MCF 10A (cell line): ENCODE results near the gene SIVA1. TPM values are rescaled to one million over a fixed set of nuclear protein-coding genes. Genes with fewer than 3 reads are reported as not detected.
A peak's percentile ranks its signal among the peaks of the same experiment; 100 is the strongest.

Experiments
- BruUV-seq: library from RNA; stranded (reverse); fragments of 400-500 nt; replicated peaks from 2 replicates; lab custom pipeline; 2021; lab: Mats Ljungman, UMichigan
- CTCF ChIA-PET: fragments of 300-600 bp; sonication (Branson Sonifier 250); formaldehyde crosslinking; extraction: SDS; loops from one replicate; lab custom pipeline; 2021; ENCODE audit warnings: antibody characterized with exemption, inconsistent platforms; lab: Yijun Ruan, JAX
- POLR2A ChIA-PET: fragments of 300-600, 350-650 bp; sonication (Branson Sonifier 250); formaldehyde crosslinking; extraction: SDS; loops from one replicate; lab custom pipeline; 2020; ENCODE audit warnings: antibody characterized with exemption, inconsistent platforms; lab: Yijun Ruan, JAX
- DNase-seq: peaks from one replicate; pipeline ENCODE4 v3.0.0-alpha.2; 2018; ENCODE audit not compliant: unreplicated experiment
- H3K27ac Mint-ChIP-seq: one replicate; pipeline ENCODE4 v1.8.0; 2022; ENCODE audit warnings: mild to moderate bottlenecking, low read depth, mixed read lengths; ENCODE audit not compliant: unreplicated experiment
- H3K27me3 Mint-ChIP-seq: one replicate; pipeline ENCODE4 v1.8.0; 2022; ENCODE audit warnings: mixed read lengths; ENCODE audit not compliant: insufficient read depth, unreplicated experiment
- H3K36me3 Mint-ChIP-seq: one replicate; pipeline ENCODE4 v1.8.0; 2022; ENCODE audit warnings: mild to moderate bottlenecking, moderate library complexity, mixed read lengths; ENCODE audit not compliant: insufficient read depth, unreplicated experiment
- H3K4me1 Mint-ChIP-seq: one replicate; pipeline ENCODE4 v1.8.0; 2022; ENCODE audit warnings: mixed read lengths; ENCODE audit not compliant: insufficient read depth, unreplicated experiment
- H3K4me3 Mint-ChIP-seq: one replicate; pipeline ENCODE4 v1.8.0; 2022; ENCODE audit warnings: mild to moderate bottlenecking, moderate library complexity, mixed read lengths; ENCODE audit not compliant: unreplicated experiment
- H3K9me3 Mint-ChIP-seq: one replicate; pipeline ENCODE4 v1.8.0; 2022; ENCODE audit warnings: mixed read lengths; ENCODE audit not compliant: unreplicated experiment
- intact Hi-C: fragments of 100-400 bp; cut with micrococcal nuclease; formaldehyde crosslinking; loops from 2 replicates; pipeline ENCODE4 v1.14.1; 2022
- total RNA-seq: library from RNA; stranded (reverse); gene quantifications from 2 replicates; pipeline ENCODE4 v1.2.3, GENCODE V29; 2022
- TF ChIP-seq, protein P1 (sequence below): fragments of 200-600 bp; IDR thresholded peaks from one replicate; pipeline ENCODE4 v1.8.0; 2022; ENCODE audit warnings: antibody characterized with exemption, mild to moderate bottlenecking; ENCODE audit not compliant: unreplicated experiment

The SIVA1 gene
- total RNA-seq, 1 experiment from 2014 or later, result 63.3 TPM

GRCh38 chr14:104723651-104724406, 29.1 kb upstream of the SIVA1 start, which contains the start of gene ADSS1:
TSS of gene ADSS1 (plus strand) at chr14:104724229. CDS start at chr14:104724271, 42 bp downstream.
- CTCF ChIA-PET, result interaction anchor here (0.5 to 5.9 kb wide), 13 partner anchors 8 to 692 kb away, joined by 3 to 85 read pairs (median 4); partner anchors contain the start of gene SIVA1

GRCh38 chr14:104724407-104724980, 28.5 kb upstream of the SIVA1 start:
- Mint-ChIP-seq H3K27me3 (no peaks in the 10 kb centered on the region), H3K4me1 (no peaks in the 10 kb centered on the region), H3K27ac (no peak overlapping the region), H3K4me3 (peak overlapping the region; percentile 58), H3K36me3 (peaks cover 20% of the 10 kb centered on the region), H3K9me3 (no peaks in the 10 kb centered on the region)
- no peak for DNase-seq
- TF ChIP-seq, protein P1, sequence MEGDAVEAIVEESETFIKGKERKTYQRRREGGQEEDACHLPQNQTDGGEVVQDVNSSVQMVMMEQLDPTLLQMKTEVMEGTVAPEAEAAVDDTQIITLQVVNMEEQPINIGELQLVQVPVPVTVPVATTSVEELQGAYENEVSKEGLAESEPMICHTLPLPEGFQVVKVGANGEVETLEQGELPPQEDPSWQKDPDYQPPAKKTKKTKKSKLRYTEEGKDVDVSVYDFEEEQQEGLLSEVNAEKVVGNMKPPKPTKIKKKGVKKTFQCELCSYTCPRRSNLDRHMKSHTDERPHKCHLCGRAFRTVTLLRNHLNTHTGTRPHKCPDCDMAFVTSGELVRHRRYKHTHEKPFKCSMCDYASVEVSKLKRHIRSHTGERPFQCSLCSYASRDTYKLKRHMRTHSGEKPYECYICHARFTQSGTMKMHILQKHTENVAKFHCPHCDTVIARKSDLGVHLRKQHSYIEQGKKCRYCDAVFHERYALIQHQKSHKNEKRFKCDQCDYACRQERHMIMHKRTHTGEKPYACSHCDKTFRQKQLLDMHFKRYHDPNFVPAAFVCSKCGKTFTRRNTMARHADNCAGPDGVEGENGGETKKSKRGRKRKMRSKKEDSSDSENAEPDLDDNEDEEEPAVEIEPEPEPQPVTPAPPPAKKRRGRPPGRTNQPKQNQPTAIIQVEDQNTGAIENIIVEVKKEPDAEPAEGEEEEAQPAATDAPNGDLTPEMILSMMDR, result no peak
- BruUV-seq, result no TSS peak
- ChIA-PET POLR2A (interaction anchor here (0.6 to 6.2 kb wide), 4 partner anchors 10 to 630 kb away, joined by 3 to 35 read pairs (median 4); no protein-coding TSS in a partner anchor), CTCF (interaction anchor here (1.6 to 5.9 kb wide), 3 partner anchors 11 to 30 kb away, joined by 3 to 85 read pairs (median 36); partner anchors contain the start of gene SIVA1)
- intact Hi-C loops, result no loop called here

More at GRCh38 chr14:104723651-104724406, 29.1 kb upstream of the SIVA1 start, which contains the start of gene ADSS1:
- POLR2A ChIA-PET, result interaction anchor here (1.5 to 6.2 kb wide), 3 partner anchors 25 to 29 kb away, joined by 3 to 35 read pairs (median 9); partner anchors contain the start of gene SIVA1
- H3K4me1 Mint-ChIP-seq, result no peaks in the 10 kb centered on the region
- peaks cover 19% of the 10 kb centered on the region for H3K36me3 Mint-ChIP-seq
- H3K27me3 Mint-ChIP-seq, result no peaks in the 10 kb centered on the region
- TF ChIP-seq, protein P1, result peak; percentile 96
- H3K27ac Mint-ChIP-seq, result no peak within 1 kb of the TSS
- peak within 1 kb of the TSS; percentile 58 for H3K4me3 Mint-ChIP-seq
- DNase-seq, result peak; percentile 52
- H3K9me3 Mint-ChIP-seq, result no peaks in the 10 kb centered on the region
- BruUV-seq, result no TSS peak
- intact Hi-C loops, result loop anchor here (1.0 kb wide), 1 partner anchor 25 kb away; no protein-coding TSS in a partner anchor

GRCh38 chr14:104724981-104725771, 27.8 kb upstream of the SIVA1 start:
- intact Hi-C loops, result no loop called here
- H3K27ac Mint-ChIP-seq, result no peak overlapping the region
- BruUV-seq, result no TSS peak
- no peaks in the 10 kb centered on the region for H3K9me3 Mint-ChIP-seq
- no peak for DNase-seq
- TF ChIP-seq, protein P1, result peak; percentile 10
- H3K4me1 Mint-ChIP-seq, result no peaks in the 10 kb centered on the region
- H3K36me3 Mint-ChIP-seq, result peaks cover 17% of the 10 kb centered on the region
- ChIA-PET CTCF (interaction anchor here (4.6 to 5.9 kb wide), 2 partner anchors 10 to 25 kb away, joined by 36 to 85 read pairs; partner anchors contain the start of gene SIVA1), POLR2A (interaction anchor here (0.6 to 6.2 kb wide), 5 partner anchors 10 to 631 kb away, joined by 3 to 35 read pairs (median 3); no protein-coding TSS in a partner anchor)
- H3K27me3 Mint-ChIP-seq, result no peaks in the 10 kb centered on the region
- H3K4me3 Mint-ChIP-seq, result peak overlapping the region; percentile 58
